Nephron (organoid): ENCODE data around the gene MAGI1.
A peak's percentile ranks its signal among the peaks of the same experiment; 100 is the strongest.

Experiments used
- H3K27ac Mint-ChIP-seq, 3 experiments: 2 replicates each; pipeline ENCODE4 v1.8.0; 2020; ENCODE audit warnings: mixed read lengths in 3 of 3, mild to moderate bottlenecking in 2 of 3, moderate library complexity in 1 of 3
- H3K27me3 Mint-ChIP-seq: 2 replicates; pipeline ENCODE4 v1.8.0; 2021; ENCODE audit warnings: low read depth, mild to moderate bottlenecking, moderate library complexity, mixed read lengths
- H3K36me3 Mint-ChIP-seq: 2 replicates; pipeline ENCODE4 v1.8.0; 2020; ENCODE audit warnings: low read depth, mixed read lengths
- H3K4me1 Mint-ChIP-seq: 2 replicates; pipeline ENCODE4 v1.8.0; 2020; ENCODE audit warnings: mixed read lengths
- H3K4me3 Mint-ChIP-seq, 3 experiments: 2 replicates each; pipeline ENCODE4 v1.8.0; 2020; ENCODE audit warnings: mild to moderate bottlenecking in 3 of 3, mixed read lengths in 3 of 3, moderate library complexity in 2 of 3
- H3K9me3 Mint-ChIP-seq: 2 replicates; pipeline ENCODE4 v1.8.0; 2020; ENCODE audit warnings: mixed read lengths
- CTCF ChIP-seq, 3 experiments: fragments of 200-600 bp; sonication (generic); IDR thresholded peaks; one replicate each; pipeline ENCODE4 v1.5.0; 2021; ENCODE audit warnings: antibody characterized with exemption in 3 of 3; ENCODE audit not compliant: unreplicated experiment in 3 of 3

MAGI1 gene

GRCh38 chr3:65762235-65762580, 276.5 kb downstream of the MAGI1 start:
- no peak for TF ChIP-seq CTCF (IDR thresholded peaks at IDR 0.05; ENCODE audit: unreplicated experiment in 3 of 3)
- Mint-ChIP-seq H3K9me3 (no peaks in the 10 kb centered on the region), H3K36me3 (no peaks in the 10 kb centered on the region), H3K27ac (no peak overlapping the region), H3K4me1 (peaks cover 61% of the 10 kb centered on the region), H3K4me3 (no peak overlapping the region), H3K27me3 (no peaks in the 10 kb centered on the region)

- TF ChIP-seq CTCF (IDR thresholded peaks at IDR 0.05; ENCODE audit: unreplicated experiment in 3 of 3) = no peak
- peaks cover 63% of the 10 kb centered on the region for H3K4me1 Mint-ChIP-seq
- H3K4me3 Mint-ChIP-seq = no peak overlapping the region
- no peaks in the 10 kb centered on the region for H3K27me3 Mint-ChIP-seq
- no peaks in the 10 kb centered on the region for H3K9me3 Mint-ChIP-seq
- no peak overlapping the region for H3K27ac Mint-ChIP-seq
- no peaks in the 10 kb centered on the region for H3K36me3 Mint-ChIP-seq
These were observed 277.1 kb downstream of the MAGI1 start for GRCh38 chr3:65761446-65762234.

- TF ChIP-seq CTCF (IDR thresholded peaks at IDR 0.05; ENCODE audit: unreplicated experiment in 3 of 3) = no peak
These were observed 279.7 kb downstream of the MAGI1 start for GRCh38 chr3:65758876-65759598.

GRCh38 chr3:65758438-65758837, 280.3 kb downstream of the MAGI1 start:
- no peak for TF ChIP-seq CTCF (IDR thresholded peaks at IDR 0.05; ENCODE audit: unreplicated experiment in 3 of 3)
- H3K9me3 Mint-ChIP-seq = no peaks in the 10 kb centered on the region
- H3K4me3 Mint-ChIP-seq = no peak overlapping the region
- no peaks in the 10 kb centered on the region for H3K36me3 Mint-ChIP-seq
- peak overlapping the region in 2 of 3 experiments; percentile 49 to 77 for H3K27ac Mint-ChIP-seq
- peaks cover 53% of the 10 kb centered on the region for H3K4me1 Mint-ChIP-seq
- no peaks in the 10 kb centered on the region for H3K27me3 Mint-ChIP-seq

More at GRCh38 chr3:65758876-65759598, 279.7 kb downstream of the MAGI1 start:
- peaks cover 54% of the 10 kb centered on the region for H3K4me1 Mint-ChIP-seq
- H3K9me3 Mint-ChIP-seq = no peaks in the 10 kb centered on the region
- H3K4me3 Mint-ChIP-seq = no peak overlapping the region
- H3K27ac Mint-ChIP-seq = peak overlapping the region; percentile 49 to 77 (median 69)
- no peaks in the 10 kb centered on the region for H3K36me3 Mint-ChIP-seq
- no peaks in the 10 kb centered on the region for H3K27me3 Mint-ChIP-seq

- Mint-ChIP-seq H3K4me1 (peaks cover 12% of the 10 kb centered on the region), H3K4me3 (no peak overlapping the region), H3K9me3 (no peaks in the 10 kb centered on the region), H3K36me3 (no peaks in the 10 kb centered on the region), H3K27ac (no peak overlapping the region), H3K27me3 (no peaks in the 10 kb centered on the region)
- TF ChIP-seq CTCF (IDR thresholded peaks at IDR 0.05; ENCODE audit: unreplicated experiment in 3 of 3) = no peak
These were observed 286.1 kb downstream of the MAGI1 start for GRCh38 chr3:65752636-65753035.
